ENCODE results near the gene SLC6A8. TPM values are rescaled to one million over a fixed set of nuclear protein-coding genes. Genes with fewer than 3 reads are reported as not detected.

The SLC6A8 gene
- total and polyA plus RNA-seq, 11 donors = 113 to 241 (median 179) TPM

DNA sequence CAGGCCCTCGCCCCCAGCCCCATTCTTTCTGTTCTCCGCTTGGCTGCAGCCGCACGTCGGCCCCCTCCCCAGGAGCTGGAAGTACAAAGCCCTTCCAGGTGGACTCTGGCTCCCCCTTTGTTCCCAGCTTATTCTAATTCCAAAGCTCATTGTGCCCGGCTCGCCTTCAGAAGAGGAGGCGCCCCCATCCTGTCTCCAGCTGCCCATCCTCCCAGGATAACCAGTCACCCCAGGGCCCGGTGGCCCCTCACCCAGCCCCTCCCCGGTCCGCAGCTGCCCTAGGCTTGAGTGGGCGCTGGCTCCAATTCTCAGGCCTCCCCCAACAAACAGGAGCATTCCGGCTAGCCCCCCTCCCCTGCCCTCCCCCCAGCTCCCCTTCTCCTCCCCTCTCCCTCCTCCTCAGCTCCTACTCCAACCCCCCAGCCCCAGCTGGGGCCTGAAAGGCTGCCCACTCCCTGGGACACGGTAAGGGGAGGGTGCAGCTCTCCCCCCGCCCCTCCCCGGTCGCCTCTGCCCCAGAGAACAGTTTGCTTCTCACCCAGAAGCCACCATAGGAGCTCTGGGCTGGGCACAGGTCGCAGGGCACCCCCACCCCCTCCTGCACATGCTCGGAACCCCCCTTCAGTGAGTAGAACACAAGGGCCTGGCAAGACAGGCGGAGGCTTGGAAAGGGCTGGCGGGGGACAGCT lies 3.1 kb upstream of the SLC6A8 start:
- intact Hi-C loops (cut with DNase I) = no loop called here

DNA sequence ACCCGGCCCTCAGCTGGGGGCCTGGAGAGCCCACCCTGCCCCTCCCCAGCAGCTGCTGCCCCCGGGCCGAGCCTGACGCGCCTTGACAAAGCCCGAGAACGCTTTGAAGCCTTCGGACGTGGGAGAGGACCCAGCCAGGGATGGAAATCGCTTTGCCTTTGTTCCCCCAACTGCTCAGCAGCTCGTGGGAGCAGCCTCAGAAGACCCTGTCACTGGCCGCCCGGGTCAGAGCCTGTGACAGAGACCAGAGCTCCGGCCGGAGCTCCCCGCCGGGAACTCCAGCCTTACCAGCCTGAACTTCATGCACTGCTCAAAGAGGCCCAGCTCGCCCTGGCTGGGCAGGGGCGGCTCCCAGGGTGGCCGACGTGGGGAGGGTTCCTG lies 2.6 kb upstream of the SLC6A8 start:
- Histone ChIP-seq H3K27me3 (peaks cover 0 to 18% (median 0%) of the 10 kb centered on the region in 9 donors), H3K4me3 (no peak overlapping the region), H3K36me3 (no peaks in the 10 kb centered on the region), H3K27ac (no peak overlapping the region), H3K9me3 (peaks cover 0 to 4% (median 0%) of the 10 kb centered on the region in 12 donors), H3K4me1 (peaks cover 0 to 8% (median 0%) of the 10 kb centered on the region in 12 donors)
- ATAC-seq (no peak), DNase-seq (peak in 1 of 5 donors; percentile 15)
- 64 to 77% (median 66%) methylated on average over 17 to 21 of the region's 21 CpGs for WGBS, 4 donors
- no peak for TF ChIP-seq POLR2A (IDR thresholded peaks at IDR 0.05)
- TF ChIP-seq, protein P1, sequence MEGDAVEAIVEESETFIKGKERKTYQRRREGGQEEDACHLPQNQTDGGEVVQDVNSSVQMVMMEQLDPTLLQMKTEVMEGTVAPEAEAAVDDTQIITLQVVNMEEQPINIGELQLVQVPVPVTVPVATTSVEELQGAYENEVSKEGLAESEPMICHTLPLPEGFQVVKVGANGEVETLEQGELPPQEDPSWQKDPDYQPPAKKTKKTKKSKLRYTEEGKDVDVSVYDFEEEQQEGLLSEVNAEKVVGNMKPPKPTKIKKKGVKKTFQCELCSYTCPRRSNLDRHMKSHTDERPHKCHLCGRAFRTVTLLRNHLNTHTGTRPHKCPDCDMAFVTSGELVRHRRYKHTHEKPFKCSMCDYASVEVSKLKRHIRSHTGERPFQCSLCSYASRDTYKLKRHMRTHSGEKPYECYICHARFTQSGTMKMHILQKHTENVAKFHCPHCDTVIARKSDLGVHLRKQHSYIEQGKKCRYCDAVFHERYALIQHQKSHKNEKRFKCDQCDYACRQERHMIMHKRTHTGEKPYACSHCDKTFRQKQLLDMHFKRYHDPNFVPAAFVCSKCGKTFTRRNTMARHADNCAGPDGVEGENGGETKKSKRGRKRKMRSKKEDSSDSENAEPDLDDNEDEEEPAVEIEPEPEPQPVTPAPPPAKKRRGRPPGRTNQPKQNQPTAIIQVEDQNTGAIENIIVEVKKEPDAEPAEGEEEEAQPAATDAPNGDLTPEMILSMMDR (IDR thresholded peaks at IDR 0.05) = no peak
- intact Hi-C loops (cut with DNase I) = no loop called here

More for the DNA sequence above, 3.1 kb upstream of the SLC6A8 start:
- H3K9me3 ChIP-seq = peaks cover 0 to 4% (median 0%) of the 10 kb centered on the region in 12 donors
- DNase-seq = peak in 2 of 5 donors; percentile 5 to 9
- TF ChIP-seq POLR2A (IDR thresholded peaks at IDR 0.05) = no peak
- TF ChIP-seq, protein P1 (IDR thresholded peaks at IDR 0.05) = no peak
- no peak for ATAC-seq
- H3K4me1 ChIP-seq = peaks cover 0 to 8% (median 0%) of the 10 kb centered on the region in 12 donors
- H3K4me3 ChIP-seq = no peak overlapping the region
- H3K27me3 ChIP-seq = peaks cover 0 to 18% (median 0%) of the 10 kb centered on the region in 9 donors
- H3K27ac ChIP-seq = no peak overlapping the region
- no peaks in the 10 kb centered on the region for H3K36me3 ChIP-seq
- WGBS, 4 donors = 65 to 75% (median 65%) methylated on average over 17 to 21 of the region's 21 CpGs

DNA sequence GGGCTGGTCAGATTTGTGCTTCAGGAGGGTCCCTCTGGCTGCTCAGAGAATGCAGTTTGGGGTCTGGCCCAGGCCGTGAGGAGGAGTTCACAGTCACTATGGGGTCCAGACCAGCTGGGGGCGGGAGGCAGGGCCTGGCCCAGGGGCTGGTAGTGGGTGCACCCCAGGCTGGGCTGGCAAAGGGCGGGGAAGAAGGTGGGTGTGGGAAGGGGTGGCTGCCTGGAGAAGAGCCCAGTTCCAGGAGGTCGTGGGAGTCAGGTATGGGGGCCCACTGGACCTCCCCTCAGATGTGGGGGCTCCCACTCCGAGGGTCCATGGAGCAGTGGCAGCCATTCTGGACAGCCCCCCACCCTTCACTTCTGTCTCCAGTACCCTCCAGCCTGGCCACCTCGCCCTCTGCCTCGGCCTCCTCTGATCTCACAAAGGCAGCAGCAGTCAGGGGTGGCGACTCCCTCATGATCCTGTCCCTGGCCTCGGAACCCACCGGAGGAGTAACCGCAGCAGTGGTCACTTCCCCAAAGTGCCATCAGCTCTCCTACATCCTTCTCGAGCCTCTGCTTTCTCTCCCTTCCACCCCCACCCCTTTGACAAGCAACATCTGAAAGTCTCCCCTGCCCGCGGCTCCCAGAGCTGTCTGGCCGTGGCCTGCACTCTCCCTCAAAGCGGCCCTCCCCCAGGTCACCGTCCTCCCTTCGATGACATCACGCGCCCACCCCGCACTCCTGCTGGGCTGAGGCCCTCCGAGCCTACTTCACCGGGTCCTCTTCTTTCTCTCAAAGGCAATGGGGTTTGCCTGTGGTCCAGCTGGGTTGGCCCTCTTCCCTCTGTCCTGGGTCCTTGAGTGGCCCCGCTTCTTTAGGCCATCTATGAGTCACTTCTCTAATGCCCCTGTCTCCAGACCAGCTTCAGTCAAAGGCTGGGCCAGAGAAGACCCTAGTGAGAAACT lies 1.7 kb upstream of the SLC6A8 start:
- no peak overlapping the region for H3K27ac ChIP-seq
- peaks cover 0 to 18% (median 0%) of the 10 kb centered on the region in 9 donors for H3K27me3 ChIP-seq
- 72 to 81% (median 77%) methylated on average over 24 of the region's 24 CpGs for WGBS, 4 donors
- H3K4me3 ChIP-seq = no peak overlapping the region
- peaks cover 0 to 4% (median 0%) of the 10 kb centered on the region in 12 donors for H3K9me3 ChIP-seq
- DNase-seq (peak in 3 of 5 donors; percentile 7 to 23 (median 23)), ATAC-seq (no peak)
- H3K36me3 ChIP-seq = no peaks in the 10 kb centered on the region
- TF ChIP-seq, protein P1 (IDR thresholded peaks at IDR 0.05) = no peak
- peaks cover 0 to 8% (median 0%) of the 10 kb centered on the region in 12 donors for H3K4me1 ChIP-seq
- intact Hi-C loops (cut with DNase I) = no loop called here

DNA sequence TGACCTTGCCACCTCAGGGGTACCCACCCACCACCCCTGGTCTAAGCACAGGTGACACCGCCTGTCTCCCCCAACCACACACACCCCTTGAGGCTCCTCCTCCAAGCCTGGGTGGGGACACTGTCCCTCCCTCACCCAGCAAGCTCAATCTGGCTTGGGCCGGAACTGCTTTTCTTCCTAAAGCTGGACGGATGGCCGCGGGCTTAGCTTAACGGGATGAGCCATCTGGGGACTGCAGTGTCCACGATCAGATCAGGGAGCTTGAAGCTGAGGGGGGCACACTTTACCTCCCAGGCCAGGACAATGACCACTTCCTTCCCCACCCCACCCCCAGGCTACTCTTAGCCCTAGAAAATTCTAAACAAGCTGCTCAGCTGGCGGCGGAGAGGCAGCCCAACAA lies 1.0 kb upstream of the SLC6A8 start:
- TF ChIP-seq, protein P1 (IDR thresholded peaks at IDR 0.05) = no peak
- no peak for TF ChIP-seq POLR2A (IDR thresholded peaks at IDR 0.05)
- intact Hi-C loops (cut with DNase I) = loop anchor here in 1 of 10 donors (1.0 kb wide), 1 partner anchor 22 kb away; no protein-coding TSS in a partner anchor
- peak overlapping the region in 1 of 12 donors; percentile 80 for H3K27ac ChIP-seq
- peaks cover 0 to 18% (median 0%) of the 10 kb centered on the region in 9 donors for H3K27me3 ChIP-seq
- H3K4me3 ChIP-seq = no peak overlapping the region
- H3K36me3 ChIP-seq = no peaks in the 10 kb centered on the region
- 41 to 78% (median 52%) methylated on average over 6 to 9 of the region's 9 CpGs for WGBS, 4 donors
- ATAC-seq (no peak), DNase-seq (peak in 1 of 5 donors; percentile 19)
- H3K9me3 ChIP-seq = peaks cover 0 to 4% (median 0%) of the 10 kb centered on the region in 12 donors
- H3K4me1 ChIP-seq = peaks cover 0 to 8% (median 0%) of the 10 kb centered on the region in 12 donors

All from heart left ventricle (tissue), 16 donors.